Liver (tissue), 10 donors: ENCODE results near the gene WNT8A. TPM values are rescaled to one million over a fixed set of nuclear protein-coding genes. Genes with fewer than 3 reads are reported as not detected.

ENCODE experiments used
- DNase-seq: peaks from one replicate; pipeline ENCODE4 v3.0.0-alpha.2; 2017; ENCODE audit warnings: low spot score
- H3K27ac ChIP-seq, 2 donors: one replicate each; pipeline ENCODE4 v1.7.0; 2013; ENCODE audit warnings: inconsistent platforms in 2 of 2, low read length in 2 of 2, control low read depth in 1 of 2, low read depth in 1 of 2, mild to moderate bottlenecking in 1 of 2
- H3K27me3 ChIP-seq, 4 donors: one replicate each; pipeline versions ENCODE4 v1.6.1 to v1.7.0; 2013; ENCODE audit warnings: low read length in 3 of 4, inconsistent platforms in 1 of 4, mild to moderate bottlenecking in 1 of 4, moderate library complexity in 1 of 4; ENCODE audit not compliant: control insufficient read depth in 4 of 4, insufficient read depth in 4 of 4
- H3K36me3 ChIP-seq, 4 donors: one replicate each; pipeline versions ENCODE4 v1.6.1 to v1.7.0; 2013; ENCODE audit warnings: low read length in 3 of 4, mild to moderate bottlenecking in 3 of 4, low read depth in 1 of 4, moderate library complexity in 1 of 4; ENCODE audit not compliant: control insufficient read depth in 4 of 4, insufficient read depth in 3 of 4
- H3K4me1 ChIP-seq, 4 donors: one replicate each; pipeline versions ENCODE4 v1.6.1 to v1.7.0; 2013; ENCODE audit warnings: low read length in 3 of 4, mild to moderate bottlenecking in 3 of 4, moderate library complexity in 1 of 4; ENCODE audit not compliant: control insufficient read depth in 4 of 4, insufficient read depth in 4 of 4
- H3K4me3 ChIP-seq, 3 donors: one replicate each; pipeline versions ENCODE4 v1.6.1 to v1.7.0; 2013; ENCODE audit warnings: low read length in 3 of 3, control low read depth in 1 of 3, low read depth in 1 of 3, mild to moderate bottlenecking in 1 of 3
- H3K9ac ChIP-seq, 2 donors: one replicate each; pipeline ENCODE4 v1.7.0; 2013; ENCODE audit warnings: low read length in 2 of 2, mild to moderate bottlenecking in 2 of 2, moderate library complexity in 2 of 2, control low read depth in 1 of 2, low read depth in 1 of 2
- H3K9me3 ChIP-seq, 4 donors: one replicate each; pipeline versions ENCODE4 v1.6.1 to v1.7.0; 2013; ENCODE audit warnings: low read length in 3 of 4; ENCODE audit not compliant: control insufficient read depth in 4 of 4
- EGR1 ChIP-seq, 2 donors: IDR thresholded peaks; 2 replicates each; pipeline ENCODE4 v1.6.1; 2016 to 2018; ENCODE audit warnings: antibody characterized with exemption in 2 of 2, low read depth in 2 of 2
- FOXA1 ChIP-seq: IDR thresholded peaks from 2 replicates; pipeline ENCODE4 v1.6.1; 2016; ENCODE audit warnings: antibody characterized with exemption
- GABPA ChIP-seq, 2 donors: IDR thresholded peaks in 1 of 2; conservative IDR thresholded peaks in 1 of 2; 2 replicates each; pipeline ENCODE4 v1.6.1; 2016; ENCODE audit warnings: antibody characterized with exemption in 2 of 2, mild to moderate bottlenecking in 1 of 2, moderate library complexity in 1 of 2
- HNF4A ChIP-seq, 2 donors: conservative IDR thresholded peaks; 2 replicates each; pipeline ENCODE4 v1.6.1; 2016; ENCODE audit warnings: antibody characterized with exemption in 2 of 2, mild to moderate bottlenecking in 2 of 2
- JUND ChIP-seq, 2 donors: IDR thresholded peaks; 2 replicates each; pipeline ENCODE4 v1.6.1; 2016; ENCODE audit warnings: antibody characterized with exemption in 2 of 2
- NR2F2 ChIP-seq: IDR thresholded peaks from 2 replicates; pipeline ENCODE4 v1.6.1; 2016; ENCODE audit warnings: antibody characterized with exemption
- RXRA ChIP-seq, 2 donors: IDR thresholded peaks; 2 replicates each; pipeline ENCODE4 v1.6.1; 2017 to 2018; ENCODE audit warnings: antibody characterized with exemption in 2 of 2, mild to moderate bottlenecking in 1 of 2
- TAF1 ChIP-seq: conservative IDR thresholded peaks from 2 replicates; pipeline ENCODE4 v1.6.1; 2016; ENCODE audit warnings: antibody characterized with exemption, mild to moderate bottlenecking
- YY1 ChIP-seq: IDR thresholded peaks from 2 replicates; pipeline ENCODE4 v1.6.1; 2016; ENCODE audit warnings: antibody characterized with exemption, mild to moderate bottlenecking
- WGBS: extraction: QIAGEN DNeasy Blood & Tissue Kit; methylation state at CpG from one replicate; pipeline ENCODE4 v1.1.7; 2013; 5-methylcytosine and 5-hydroxymethylcytosine counted together
- polyA plus RNA-seq, 2 donors: library from polyadenylated mRNA; stranded (reverse) in 1 of 2; unstranded in 1 of 2; fragments of 200-250 nt in 1 of 2; fragments of >200 nt in 1 of 2; fragmentation: Nextera tagmentation in 1 of 2; extraction: Ambion mirVana in 1 of 2; gene quantifications; one replicate each; pipeline versions ENCODE4 v1.2.1 to v1.2.3, GENCODE V29; 2013 to 2015
- small RNA-seq: library from RNA; depleted of rRNA; stranded (forward); fragments of <200 nt; gene quantifications from one replicate; pipeline ENCODE3, GENCODE V24; 2014
- total RNA-seq, 2 donors: library from RNA; depleted of rRNA; stranded (reverse); fragments of >200 nt; gene quantifications; one replicate each; pipeline ENCODE4 v1.2.3, GENCODE V29; 2014
- TF ChIP-seq, protein P1 (sequence below): IDR thresholded peaks from 2 replicates; pipeline ENCODE4 v1.6.1; 2016; ENCODE audit warnings: antibody characterized with exemption
- TF ChIP-seq, protein P2 (sequence below): IDR thresholded peaks from 2 replicates; pipeline ENCODE4 v1.6.1; 2016; ENCODE audit warnings: antibody characterized with exemption
- TF ChIP-seq, protein P3 (sequence below): fragments of 150-350 bp; IDR thresholded peaks from 2 replicates; pipeline ENCODE4 v1.5.1; 2017; ENCODE audit warnings: improper control_type of control experiment, low read depth, low read length; ENCODE audit not compliant: missing input control
- TF ChIP-seq, protein P4 (sequence below): IDR thresholded peaks from 2 replicates; pipeline ENCODE4 v1.6.1; 2016; ENCODE audit warnings: antibody characterized with exemption
- donor health status: healthy.
- donor health status: healthy.
- donor health status: healthy.
- donor health status: healthy.
- donor health status: healthy.

Gene WNT8A
- total and polyA plus RNA-seq, 4 donors, result not detected

GRCh38 chr5:138140268-138140667 lies 56.4 kb downstream of the WNT8A start:
- no peak for DNase-seq
- Histone ChIP-seq H3K4me3 (no peak overlapping the region), H3K36me3 (no peaks in the 10 kb centered on the region), H3K9me3 (no peaks in the 10 kb centered on the region), H3K27me3 (no peaks in the 10 kb centered on the region), H3K27ac (no peak overlapping the region), H3K9ac (no peak overlapping the region), H3K4me1 (no peaks in the 10 kb centered on the region)
- TF ChIP-seq JUND (IDR thresholded peaks at IDR 0.05) (no peak), RXRA (IDR thresholded peaks at IDR 0.05) (no peak), HNF4A (conservative IDR thresholded peaks at IDR 0.05) (no peak), GABPA (IDR thresholded peaks at IDR 0.05 in 1 of 2, conservative IDR thresholded peaks at IDR 0.05 in 1 of 2) (no peak), TAF1 (no peak), YY1 (no peak), EGR1 (IDR thresholded peaks at IDR 0.05; ENCODE audit: low read depth in 2 of 2) (no peak), NR2F2 (no peak), FOXA1 (no peak)
- TF ChIP-seq, protein P1, sequence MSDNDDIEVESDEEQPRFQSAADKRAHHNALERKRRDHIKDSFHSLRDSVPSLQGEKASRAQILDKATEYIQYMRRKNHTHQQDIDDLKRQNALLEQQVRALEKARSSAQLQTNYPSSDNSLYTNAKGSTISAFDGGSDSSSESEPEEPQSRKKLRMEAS, result no peak
- TF ChIP-seq, protein P2, sequence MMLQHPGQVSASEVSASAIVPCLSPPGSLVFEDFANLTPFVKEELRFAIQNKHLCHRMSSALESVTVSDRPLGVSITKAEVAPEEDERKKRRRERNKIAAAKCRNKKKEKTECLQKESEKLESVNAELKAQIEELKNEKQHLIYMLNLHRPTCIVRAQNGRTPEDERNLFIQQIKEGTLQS, result no peak
- TF ChIP-seq, protein P3, sequence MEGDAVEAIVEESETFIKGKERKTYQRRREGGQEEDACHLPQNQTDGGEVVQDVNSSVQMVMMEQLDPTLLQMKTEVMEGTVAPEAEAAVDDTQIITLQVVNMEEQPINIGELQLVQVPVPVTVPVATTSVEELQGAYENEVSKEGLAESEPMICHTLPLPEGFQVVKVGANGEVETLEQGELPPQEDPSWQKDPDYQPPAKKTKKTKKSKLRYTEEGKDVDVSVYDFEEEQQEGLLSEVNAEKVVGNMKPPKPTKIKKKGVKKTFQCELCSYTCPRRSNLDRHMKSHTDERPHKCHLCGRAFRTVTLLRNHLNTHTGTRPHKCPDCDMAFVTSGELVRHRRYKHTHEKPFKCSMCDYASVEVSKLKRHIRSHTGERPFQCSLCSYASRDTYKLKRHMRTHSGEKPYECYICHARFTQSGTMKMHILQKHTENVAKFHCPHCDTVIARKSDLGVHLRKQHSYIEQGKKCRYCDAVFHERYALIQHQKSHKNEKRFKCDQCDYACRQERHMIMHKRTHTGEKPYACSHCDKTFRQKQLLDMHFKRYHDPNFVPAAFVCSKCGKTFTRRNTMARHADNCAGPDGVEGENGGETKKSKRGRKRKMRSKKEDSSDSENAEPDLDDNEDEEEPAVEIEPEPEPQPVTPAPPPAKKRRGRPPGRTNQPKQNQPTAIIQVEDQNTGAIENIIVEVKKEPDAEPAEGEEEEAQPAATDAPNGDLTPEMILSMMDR, result no peak
- TF ChIP-seq, protein P4, sequence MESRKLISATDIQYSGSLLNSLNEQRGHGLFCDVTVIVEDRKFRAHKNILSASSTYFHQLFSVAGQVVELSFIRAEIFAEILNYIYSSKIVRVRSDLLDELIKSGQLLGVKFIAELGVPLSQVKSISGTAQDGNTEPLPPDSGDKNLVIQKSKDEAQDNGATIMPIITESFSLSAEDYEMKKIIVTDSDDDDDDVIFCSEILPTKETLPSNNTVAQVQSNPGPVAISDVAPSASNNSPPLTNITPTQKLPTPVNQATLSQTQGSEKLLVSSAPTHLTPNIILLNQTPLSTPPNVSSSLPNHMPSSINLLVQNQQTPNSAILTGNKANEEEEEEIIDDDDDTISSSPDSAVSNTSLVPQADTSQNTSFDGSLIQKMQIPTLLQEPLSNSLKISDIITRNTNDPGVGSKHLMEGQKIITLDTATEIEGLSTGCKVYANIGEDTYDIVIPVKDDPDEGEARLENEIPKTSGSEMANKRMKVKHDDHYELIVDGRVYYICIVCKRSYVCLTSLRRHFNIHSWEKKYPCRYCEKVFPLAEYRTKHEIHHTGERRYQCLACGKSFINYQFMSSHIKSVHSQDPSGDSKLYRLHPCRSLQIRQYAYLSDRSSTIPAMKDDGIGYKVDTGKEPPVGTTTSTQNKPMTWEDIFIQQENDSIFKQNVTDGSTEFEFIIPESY, result no peak
- 78% methylated on average over 4 of the region's 4 CpGs for WGBS

Small RNAs within 50 kb of the gene (small RNA-seq; reads per million reads assigned to genes)
- not detected for gene RNU6-1148P
- not detected for gene RNU6-460P
- gene RNU6-888P, result 0.09 reads per million

Other genes starting within 250 kb of the WNT8A start
- 1 to 10 TPM in 1 of 2 donors, under 1 TPM in 1; 0.05 to 1.3 TPM for gene MYOT, start 216.2 kb upstream of the WNT8A start, total RNA-seq
- gene MYOT, start 216.2 kb upstream of the WNT8A start, polyA plus RNA-seq, result under 1 TPM; 0.32 to 0.36 TPM
- under 1 TPM in 1 of 2 donors, not detected in 1; 0.08 TPM for gene PKD2L2, start 194.6 kb upstream of the WNT8A start, total RNA-seq
- gene PKD2L2, start 194.6 kb upstream of the WNT8A start, polyA plus RNA-seq, result not detected
- gene FAM13B, start 51.0 kb upstream of the WNT8A start, total RNA-seq, result 10 to 100 TPM; 15.6 to 19.0 TPM
- gene FAM13B, start 51.0 kb upstream of the WNT8A start, polyA plus RNA-seq, result 1 to 10 TPM; 4.3 to 5.9 TPM
- under 1 TPM; 0.09 to 0.50 TPM for gene NME5, start 55.4 kb downstream of the WNT8A start, total RNA-seq
- gene NME5, start 55.4 kb downstream of the WNT8A start, polyA plus RNA-seq, result 1 to 10 TPM in 1 of 2 donors, under 1 TPM in 1; 0.30 to 1.3 TPM
- 10 to 100 TPM; 30.7 to 34.5 TPM for gene BRD8, start 94.6 kb downstream of the WNT8A start, total RNA-seq
- 10 to 100 TPM; 14.8 to 28.5 TPM for gene BRD8, start 94.6 kb downstream of the WNT8A start, polyA plus RNA-seq
- gene KIF20A, start 95.1 kb downstream of the WNT8A start, total RNA-seq, result 10 to 100 TPM in 1 of 2 donors, under 1 TPM in 1; 0.42 to 32.3 TPM
- 1 to 10 TPM in 1 of 2 donors, under 1 TPM in 1; 0.33 to 2.5 TPM for gene KIF20A, start 95.1 kb downstream of the WNT8A start, polyA plus RNA-seq
- 10 to 100 TPM; 15.7 to 23.8 TPM for gene CDC23, start 129.3 kb downstream of the WNT8A start, total RNA-seq
- gene CDC23, start 129.3 kb downstream of the WNT8A start, polyA plus RNA-seq, result 10 to 100 TPM; 10.5 to 12.6 TPM
- gene GFRA3, start 190.6 kb downstream of the WNT8A start, total RNA-seq, result 1 to 10 TPM in 1 of 2 donors, under 1 TPM in 1; 0.50 to 1.9 TPM
- gene GFRA3, start 190.6 kb downstream of the WNT8A start, polyA plus RNA-seq, result under 1 TPM; 0.18 to 0.22 TPM
- 1 to 10 TPM in 1 of 2 donors, not detected in 1; 6.9 TPM for gene CDC25C, start 247.8 kb downstream of the WNT8A start, total RNA-seq
- under 1 TPM; 0.49 to 0.59 TPM for gene CDC25C, start 247.8 kb downstream of the WNT8A start, polyA plus RNA-seq